ENCODE results near the gene RUVBL1. TPM values are rescaled to one million over a fixed set of nuclear protein-coding genes. Genes with fewer than 3 reads are reported as not detected.
A peak's percentile ranks its signal among the peaks of the same experiment; 100 is the strongest.

Gene RUVBL1
- total RNA-seq, 6 donors from 2014 or later, result 16.0 to 26.9 (median 21.8) TPM

DNA sequence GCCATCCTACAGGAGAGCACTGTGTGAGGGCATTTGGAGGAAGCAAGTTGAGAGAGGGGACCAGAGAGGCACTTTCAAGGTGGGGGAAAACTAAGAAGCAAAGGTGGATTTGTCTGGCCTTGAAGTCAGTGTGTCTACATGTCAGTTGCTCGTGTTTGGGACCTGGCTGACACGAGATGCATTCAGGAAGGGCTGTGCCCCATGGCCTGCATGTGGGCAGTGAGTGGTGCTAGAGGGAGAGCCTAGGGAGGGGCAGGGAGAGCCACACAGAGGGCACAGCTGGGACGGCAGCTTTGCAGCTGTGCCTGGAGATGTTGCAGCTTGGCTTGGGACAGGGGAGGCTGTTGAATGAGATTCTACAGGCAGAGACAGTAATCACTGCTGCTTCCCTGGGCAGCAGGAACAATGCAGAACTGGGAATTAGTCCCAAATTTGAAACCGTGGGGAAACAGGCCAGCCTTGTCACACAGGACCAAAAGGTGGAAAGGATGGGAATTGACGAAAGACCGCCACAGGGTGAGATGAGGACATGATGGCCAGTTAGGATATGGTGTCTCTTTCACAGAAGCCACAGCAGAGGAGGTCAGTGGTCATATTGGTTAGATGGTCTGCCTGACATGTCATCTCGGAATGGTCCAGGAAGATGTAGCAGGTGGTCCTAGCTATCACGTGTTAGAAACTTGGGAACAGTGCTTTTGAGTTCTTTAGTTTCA lies 61.4 kb downstream of the RUVBL1 start:
- no peaks in the 10 kb centered on the region for H3K27me3 ChIP-seq
- H3K36me3 ChIP-seq, result peaks cover 75 to 98% (median 93%) of the 10 kb centered on the region in 4 donors
- no peak overlapping the region for H3K27ac ChIP-seq
- no peak overlapping the region for H3K4me3 ChIP-seq
- no peaks in the 10 kb centered on the region for H3K9me3 ChIP-seq
- no peak for ATAC-seq (ENCODE audit: low FRiP score in 2 of 2)
- WGBS, 2 donors, result 65 to 68% methylated on average over 8 of the region's 8 CpGs
- no peak for DNase-seq
- TF ChIP-seq EP300 (IDR thresholded peaks at IDR 0.05) (no peak), POLR2AphosphoS5 (IDR thresholded peaks at IDR 0.05) (no peak), POLR2A (IDR thresholded peaks at IDR 0.05) (no peak)
- TF ChIP-seq, protein P1, sequence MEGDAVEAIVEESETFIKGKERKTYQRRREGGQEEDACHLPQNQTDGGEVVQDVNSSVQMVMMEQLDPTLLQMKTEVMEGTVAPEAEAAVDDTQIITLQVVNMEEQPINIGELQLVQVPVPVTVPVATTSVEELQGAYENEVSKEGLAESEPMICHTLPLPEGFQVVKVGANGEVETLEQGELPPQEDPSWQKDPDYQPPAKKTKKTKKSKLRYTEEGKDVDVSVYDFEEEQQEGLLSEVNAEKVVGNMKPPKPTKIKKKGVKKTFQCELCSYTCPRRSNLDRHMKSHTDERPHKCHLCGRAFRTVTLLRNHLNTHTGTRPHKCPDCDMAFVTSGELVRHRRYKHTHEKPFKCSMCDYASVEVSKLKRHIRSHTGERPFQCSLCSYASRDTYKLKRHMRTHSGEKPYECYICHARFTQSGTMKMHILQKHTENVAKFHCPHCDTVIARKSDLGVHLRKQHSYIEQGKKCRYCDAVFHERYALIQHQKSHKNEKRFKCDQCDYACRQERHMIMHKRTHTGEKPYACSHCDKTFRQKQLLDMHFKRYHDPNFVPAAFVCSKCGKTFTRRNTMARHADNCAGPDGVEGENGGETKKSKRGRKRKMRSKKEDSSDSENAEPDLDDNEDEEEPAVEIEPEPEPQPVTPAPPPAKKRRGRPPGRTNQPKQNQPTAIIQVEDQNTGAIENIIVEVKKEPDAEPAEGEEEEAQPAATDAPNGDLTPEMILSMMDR (IDR thresholded peaks at IDR 0.05), result no peak
- peaks cover 0 to 5% (median 0%) of the 10 kb centered on the region in 4 donors for H3K4me1 ChIP-seq

DNA sequence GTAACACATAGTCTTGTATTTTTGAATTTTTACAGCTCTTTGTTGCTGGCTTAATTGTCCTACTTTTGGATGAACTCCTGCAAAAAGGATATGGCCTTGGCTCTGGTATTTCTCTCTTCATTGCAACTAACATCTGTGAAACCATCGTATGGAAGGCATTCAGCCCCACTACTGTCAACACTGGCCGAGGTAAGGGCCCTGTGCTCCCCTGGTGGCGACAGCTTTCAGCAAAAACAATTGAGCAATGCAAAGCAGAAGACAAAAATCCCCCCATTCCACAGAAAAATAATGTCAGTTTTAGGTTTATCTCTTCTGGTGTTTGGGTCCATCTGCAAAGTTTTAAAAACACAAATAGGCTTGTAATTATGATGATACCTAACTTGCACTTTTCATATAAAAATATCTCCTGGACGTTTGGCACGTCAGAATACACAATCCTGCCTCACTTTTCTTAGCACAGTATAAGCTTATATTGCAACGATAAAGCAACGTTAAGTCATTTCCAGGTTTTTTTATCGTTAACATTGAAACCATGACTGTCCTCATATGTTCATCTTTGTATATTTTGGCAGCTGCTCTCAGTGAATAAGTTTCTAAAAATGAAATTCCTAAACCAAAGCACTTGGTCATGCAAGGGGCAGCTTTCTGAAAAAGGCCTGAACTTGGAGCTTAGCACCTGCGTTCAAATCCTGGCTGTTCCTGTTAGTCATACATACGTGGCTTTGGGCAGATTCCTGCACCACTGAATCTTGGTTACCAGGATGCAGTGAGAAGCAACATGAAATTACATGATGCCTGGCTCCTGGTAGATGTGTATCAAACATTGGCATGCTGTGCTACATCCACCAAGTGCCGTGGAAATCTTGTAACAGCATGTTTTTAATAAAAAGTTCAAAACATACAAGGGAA lies 62.9 kb downstream of the RUVBL1 start:
- H3K36me3 ChIP-seq, result peaks cover 69 to 98% (median 91%) of the 10 kb centered on the region in 4 donors
- no peak overlapping the region for H3K27ac ChIP-seq
- H3K27me3 ChIP-seq, result no peaks in the 10 kb centered on the region
- DNase-seq (no peak), ATAC-seq (ENCODE audit: low FRiP score in 2 of 2) (no peak)
- H3K4me3 ChIP-seq, result no peak overlapping the region
- no peak for TF ChIP-seq POLR2A (IDR thresholded peaks at IDR 0.05)
- 87 to 89% methylated on average over 11 of the region's 11 CpGs for WGBS, 2 donors
- H3K4me1 ChIP-seq, result peaks cover 1 to 7% (median 4%) of the 10 kb centered on the region in 4 donors
- H3K9me3 ChIP-seq, result no peaks in the 10 kb centered on the region

DNA sequence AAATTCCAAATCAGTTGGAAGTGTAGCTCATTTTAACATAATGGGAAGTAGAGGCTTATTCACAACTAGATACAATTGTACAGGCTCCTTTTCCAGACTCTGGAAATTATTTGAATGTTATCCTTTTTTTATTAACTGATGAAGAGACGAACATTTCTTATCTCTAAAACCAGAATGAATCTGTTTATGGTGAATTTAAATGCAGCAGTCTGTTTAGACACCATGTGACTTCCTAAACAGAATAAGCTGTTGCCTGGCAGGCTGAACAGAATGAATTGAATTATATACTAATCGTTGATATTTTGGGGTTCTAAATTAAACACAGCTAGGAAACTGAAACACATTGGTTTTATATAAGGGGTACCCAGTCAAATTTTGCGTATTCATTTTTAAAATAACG lies 67.4 kb downstream of the RUVBL1 start:
- peaks cover 36 to 67% (median 52%) of the 10 kb centered on the region in 4 donors for H3K36me3 ChIP-seq
- 73 to 76% methylated on average over 4 of the region's 4 CpGs for WGBS, 2 donors
- ATAC-seq (ENCODE audit: low FRiP score in 2 of 2), result no peak

GRCh38 chr3:128054367-128054766 lies 69.2 kb downstream of the RUVBL1 start:
- Histone ChIP-seq H3K4me3 (peak overlapping the region in 2 of 4 donors; percentile 90 to 98), H3K27ac (peak overlapping the region in 1 of 4 donors; percentile 95), H3K4me1 (peaks cover 29 to 48% (median 35%) of the 10 kb centered on the region in 4 donors), H3K9me3 (no peaks in the 10 kb centered on the region), H3K27me3 (no peaks in the 10 kb centered on the region), H3K36me3 (peaks cover 21 to 48% (median 33%) of the 10 kb centered on the region in 4 donors)
- ATAC-seq (ENCODE audit: low FRiP score in 2 of 2) (no peak), DNase-seq (no peak)
- TF ChIP-seq POLR2AphosphoS5 (IDR thresholded peaks at IDR 0.05) (no peak), EP300 (IDR thresholded peaks at IDR 0.05) (no peak), POLR2A (IDR thresholded peaks at IDR 0.05) (no peak)
- TF ChIP-seq, protein P1 (IDR thresholded peaks at IDR 0.05), result no peak
- 55 to 81% methylated on average over 3 of the region's 3 CpGs for WGBS, 2 donors

More for the DNA sequence above, 67.4 kb downstream of the RUVBL1 start:
- Histone ChIP-seq H3K27me3 (no peaks in the 10 kb centered on the region), H3K27ac (no peak overlapping the region), H3K4me3 (no peak overlapping the region), H3K9me3 (no peaks in the 10 kb centered on the region), H3K4me1 (peaks cover 26 to 42% (median 33%) of the 10 kb centered on the region in 4 donors)
- TF ChIP-seq POLR2AphosphoS5 (IDR thresholded peaks at IDR 0.05), result no peak
- TF ChIP-seq EP300 (IDR thresholded peaks at IDR 0.05), result no peak
- DNase-seq, result no peak

DNA sequence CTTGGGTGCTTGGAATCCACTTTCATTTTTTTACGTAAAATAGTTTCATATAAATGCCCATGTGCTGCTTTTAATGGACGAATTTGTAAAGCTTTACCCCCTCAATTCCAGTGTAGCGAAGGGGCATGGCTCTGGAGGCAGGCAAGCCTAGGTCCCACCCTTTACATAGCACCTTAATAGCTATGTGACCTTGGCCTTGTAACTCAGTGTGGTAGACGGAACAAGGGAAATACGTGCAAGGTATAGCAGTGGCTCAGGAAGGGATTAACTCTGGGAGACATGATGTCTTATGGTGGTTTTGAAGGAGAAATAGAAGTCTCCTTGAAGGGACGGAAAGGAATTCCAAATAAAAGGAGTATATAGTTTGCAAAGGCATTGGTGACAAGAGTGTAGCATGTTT lies 70.0 kb downstream of the RUVBL1 start:
- peak overlapping the region in 3 of 4 donors; percentile 90 to 98 (median 93) for H3K4me3 ChIP-seq
- H3K27ac ChIP-seq, result peak overlapping the region in 2 of 4 donors; percentile 95
- H3K36me3 ChIP-seq, result peaks cover 15 to 40% (median 25%) of the 10 kb centered on the region in 4 donors
- 66 to 69% methylated on average over 6 of the region's 6 CpGs for WGBS, 2 donors
- ATAC-seq (ENCODE audit: low FRiP score in 2 of 2) (no peak), DNase-seq (no peak)
- TF ChIP-seq POLR2AphosphoS5 (IDR thresholded peaks at IDR 0.05) (no peak), EP300 (IDR thresholded peaks at IDR 0.05) (no peak), POLR2A (IDR thresholded peaks at IDR 0.05) (no peak)
- TF ChIP-seq, protein P1 (IDR thresholded peaks at IDR 0.05), result no peak
- H3K4me1 ChIP-seq, result peaks cover 29 to 48% (median 35%) of the 10 kb centered on the region in 4 donors
- no peaks in the 10 kb centered on the region for H3K27me3 ChIP-seq
- no peaks in the 10 kb centered on the region for H3K9me3 ChIP-seq
